Measurements from ENCODE around the gene G6PC3.
A peak's percentile ranks its signal among the peaks of the same experiment; 100 is the strongest.

Gene G6PC3

GRCh38 chr17:44122816-44123355, 52.4 kb downstream of the G6PC3 start:
- no peak for TF ChIP-seq CTCF (IDR thresholded peaks at IDR 0.05; ENCODE audit: control insufficient read depth, insufficient read depth, low read depth, low read length, missing control alignments)
- peak overlapping the region; percentile 82 for H3K4me3 ChIP-seq (ENCODE audit: control insufficient read depth, low read depth, low read length)
- DNase-seq (ENCODE audit: low read depth) = no peak

- H3K4me3 ChIP-seq (ENCODE audit: control insufficient read depth, low read depth, low read length) = peak within 1 kb of the TSS; percentile 82
- DNase-seq (ENCODE audit: low read depth) = peak; percentile 69
- TF ChIP-seq CTCF (IDR thresholded peaks at IDR 0.05; ENCODE audit: control insufficient read depth, insufficient read depth, low read depth, low read length, missing control alignments) = peak; percentile 71
Measured at GRCh38 chr17:44123356-44124117, 53.0 kb downstream of the G6PC3 start, which contains the start of gene HDAC5. Gene HDAC5, minus strand, starts transcription at chr17:44123641. Its CDS starts 6,126 bp downstream, at chr17:44117515.

- TF ChIP-seq CTCF (IDR thresholded peaks at IDR 0.05; ENCODE audit: control insufficient read depth, insufficient read depth, low read depth, low read length, missing control alignments) = no peak
Measured at GRCh38 chr17:44124118-44124438, 53.5 kb downstream of the G6PC3 start.

More at GRCh38 chr17:44124118-44124438, 53.5 kb downstream of the G6PC3 start:
- peak overlapping the region; percentile 44 for H3K4me3 ChIP-seq (ENCODE audit: control insufficient read depth, low read depth, low read length)
- DNase-seq (ENCODE audit: low read depth) = no peak
